Tibial nerve (tissue), 4 donors: ENCODE data around the gene SIT1. TPM values are rescaled to one million over a fixed set of nuclear protein-coding genes. Genes with fewer than 3 reads are reported as not detected.
A peak's percentile ranks its signal among the peaks of the same experiment; 100 is the strongest.
"Not testable (repeated sequence)": the region's sequence is repeated elsewhere in the genome, so short reads cannot be mapped to it uniquely, and the experiment has no call there.

Experiments used
- DNase-seq, 2 donors: peaks; one replicate each; pipeline ENCODE4 v3.0.0-alpha.2; 2019; ENCODE audit warnings: low spot score in 2 of 2
- H3K27ac ChIP-seq, 4 donors: fragments of 200-600 bp; sonication (generic) in 3 of 4; one replicate each; pipeline ENCODE4 v1.5.1; 2017 to 2019; ENCODE audit warnings: mild to moderate bottlenecking in 1 of 4
- H3K27me3 ChIP-seq, 2 donors: fragments of 200-600 bp; sonication (generic) in 1 of 2; one replicate each; pipeline versions ENCODE4 v1.5.1 to v1.6.0; 2017 to 2019
- H3K36me3 ChIP-seq, 3 donors: fragments of 200-600 bp; sonication (generic); one replicate each; pipeline ENCODE4 v1.5.1; 2018 to 2019
- H3K4me1 ChIP-seq, 4 donors: fragments of 200-600 bp; sonication (generic) in 3 of 4; one replicate each; pipeline ENCODE4 v1.5.1; 2017 to 2019
- H3K4me3 ChIP-seq, 4 donors: fragments of 200-600 bp; sonication (generic) in 3 of 4; one replicate each; pipeline ENCODE4 v1.5.1; 2017 to 2019; ENCODE audit warnings: mild to moderate bottlenecking in 1 of 4, moderate library complexity in 1 of 4
- H3K9me3 ChIP-seq, 4 donors: fragments of 200-600 bp; sonication (generic) in 3 of 4; one replicate each; pipeline ENCODE4 v1.5.1; 2017 to 2019
- CTCF ChIP-seq, 5 experiments: fragments of 200-600 bp in 3 of 5; fragments of 450-650 bp in 2 of 5; sonication (generic) in 3 of 5; IDR thresholded peaks; one replicate each; pipeline ENCODE4 v1.5.1; 2016 to 2019; ENCODE audit warnings: antibody characterized with exemption in 5 of 5, mild to moderate bottlenecking in 3 of 5, moderate library complexity in 2 of 5
- EP300 ChIP-seq, 2 donors: sonication (generic); formaldehyde crosslinking; IDR thresholded peaks; one replicate each; pipeline ENCODE4 v1.6.1; 2017; ENCODE audit warnings: antibody characterized with exemption in 2 of 2, mild to moderate bottlenecking in 1 of 2
- POLR2A ChIP-seq, 2 donors: fragments of 450-650 bp; IDR thresholded peaks; one replicate each; pipeline ENCODE4 v1.6.1; 2017; ENCODE audit warnings: antibody characterized with exemption in 2 of 2, mild to moderate bottlenecking in 2 of 2, moderate library complexity in 2 of 2
- WGBS, 2 donors: methylation state at CpG; one replicate each; pipeline ENCODE4 v1.1.5; 2018; 5-methylcytosine and 5-hydroxymethylcytosine counted together
- total RNA-seq, 4 donors: library from RNA; depleted of rRNA; stranded (reverse); fragments of >200 nt; gene quantifications; one replicate each; pipeline ENCODE4 v1.1.0, GENCODE V29; 2016

The SIT1 gene
- total RNA-seq, 4 donors from 2014 or later = 0.39 TPM; not detected in 3

- peak overlapping the region; percentile 27 to 47 (median 38) for H3K4me3 ChIP-seq
- H3K27ac ChIP-seq = peak overlapping the region in 1 of 4 donors; percentile 37
- no peaks in the 10 kb centered on the region for H3K9me3 ChIP-seq
- H3K36me3 ChIP-seq = no peaks in the 10 kb centered on the region
- WGBS, 2 donors = 8% methylated on average over 37 to 51 of the region's 51 CpGs
- peaks cover 0 to 6% of the 10 kb centered on the region in 2 donors for H3K27me3 ChIP-seq
- peaks cover 0 to 14% (median 8%) of the 10 kb centered on the region in 4 donors for H3K4me1 ChIP-seq
- no peak for TF ChIP-seq EP300 (IDR thresholded peaks at IDR 0.05)
- TF ChIP-seq CTCF (IDR thresholded peaks at IDR 0.05) = peak in 2 of 5 experiments; percentile 5 to 24
- DNase-seq = peak in 1 of 2 donors; percentile 44
Measured at GRCh38 chr9:35616681-35617459, 33.9 kb downstream of the SIT1 start.

GRCh38 chr9:35615981-35616680, 34.6 kb downstream of the SIT1 start:
- Histone ChIP-seq H3K36me3 (no peaks in the 10 kb centered on the region), H3K4me3 (no peak overlapping the region), H3K27ac (peak overlapping the region in 1 of 4 donors; percentile 37), H3K9me3 (no peaks in the 10 kb centered on the region), H3K4me1 (peaks cover 0 to 16% (median 8%) of the 10 kb centered on the region in 4 donors), H3K27me3 (peaks cover 0 to 6% of the 10 kb centered on the region in 2 donors)
- 72 to 76% methylated on average over 17 of the region's 17 CpGs for WGBS, 2 donors
- TF ChIP-seq CTCF (IDR thresholded peaks at IDR 0.05) (no peak), EP300 (IDR thresholded peaks at IDR 0.05) (no peak), POLR2A (IDR thresholded peaks at IDR 0.05) (no peak)
- DNase-seq = no peak

- WGBS, 2 donors = 88 to 92% methylated on average over 2 of the region's 2 CpGs
- TF ChIP-seq EP300 (IDR thresholded peaks at IDR 0.05) (no peak), POLR2A (IDR thresholded peaks at IDR 0.05) (no peak), CTCF (IDR thresholded peaks at IDR 0.05) (no peak)
- Histone ChIP-seq H3K4me3 (no peak overlapping the region), H3K27me3 (peaks cover 0 to 6% of the 10 kb centered on the region in 2 donors), H3K9me3 (no peaks in the 10 kb centered on the region), H3K27ac (no peak overlapping the region), H3K4me1 (peaks cover 0 to 20% (median 3%) of the 10 kb centered on the region in 4 donors), H3K36me3 (peaks cover 0 to 28% (median 6%) of the 10 kb centered on the region in 3 donors)
- no peak for DNase-seq
Measured at GRCh38 chr9:35612843-35613242, 37.9 kb downstream of the SIT1 start.

GRCh38 chr9:35612066-35612465, 38.7 kb downstream of the SIT1 start:
- peaks cover 0 to 18% (median 0%) of the 10 kb centered on the region in 4 donors for H3K4me1 ChIP-seq
- H3K36me3 ChIP-seq = peaks cover 0 to 36% (median 6%) of the 10 kb centered on the region in 3 donors
- WGBS, 2 donors = 92 to 97% methylated on average over 4 of the region's 4 CpGs
- H3K27ac ChIP-seq, H3K4me3 ChIP-seq, H3K27me3 ChIP-seq, H3K9me3 ChIP-seq, DNase-seq: not testable (repeated sequence)

GRCh38 chr9:35611230-35611797, 39.4 kb downstream of the SIT1 start:
- 19 to 20% methylated on average over 8 of the region's 8 CpGs for WGBS, 2 donors
- Histone ChIP-seq H3K36me3 (peaks cover 0 to 39% (median 6%) of the 10 kb centered on the region in 3 donors), H3K4me3 (no peak overlapping the region), H3K27ac (no peak overlapping the region), H3K9me3 (no peaks in the 10 kb centered on the region), H3K27me3 (no peaks in the 10 kb centered on the region), H3K4me1 (peaks cover 0 to 18% (median 7%) of the 10 kb centered on the region in 4 donors)
- DNase-seq = peak in 1 of 2 donors; percentile 46
- TF ChIP-seq EP300 (IDR thresholded peaks at IDR 0.05) (no peak), CTCF (IDR thresholded peaks at IDR 0.05) (peak; percentile 41 to 73 (median 64)), POLR2A (IDR thresholded peaks at IDR 0.05) (no peak)
